Activated naive CD4-positive, alpha-beta T cell treated with Interleukin-2 at 50 U/mL for 16 hours (primary cell): ENCODE measurements around the gene CPM.
"Not testable (repeated sequence)": the region's sequence is repeated elsewhere in the genome, so short reads cannot be mapped to it uniquely, and the experiment has no call there.

Experiments used
- DNase-seq: peaks from one replicate; pipeline ENCODE4 v3.0.0-alpha.2; 2020

Gene CPM

GRCh38 chr12:68803948-68804656 is 128.9 kb downstream of the CPM start:
- DNase-seq, result no peak

- not testable (repeated sequence) for DNase-seq
Observed at GRCh38 chr12:68802911-68803651, 129.9 kb downstream of the CPM start.

GRCh38 chr12:68802372-68802745 is 130.6 kb downstream of the CPM start:
- DNase-seq, result not testable (repeated sequence)
